Activated naive CD4-positive, alpha-beta T cell treated with Interleukin-2 at 50 U/mL for 16 hours (primary cell): ENCODE results near the gene COL1A1.

Experiments
- DNase-seq: peaks from one replicate; pipeline ENCODE4 v3.0.0-alpha.2; 2020

The COL1A1 gene

GRCh38 chr17:50170662-50171370 lies 30.6 kb downstream of the COL1A1 start:
- no peak for DNase-seq

GRCh38 chr17:50169881-50170459 lies 31.5 kb downstream of the COL1A1 start:
- no peak for DNase-seq

GRCh38 chr17:50169121-50169764 lies 32.2 kb downstream of the COL1A1 start:
- DNase-seq, result peak; percentile 53

GRCh38 chr17:50168319-50168718 lies 33.1 kb downstream of the COL1A1 start:
- no peak for DNase-seq

GRCh38 chr17:50167371-50167770 lies 34.1 kb downstream of the COL1A1 start:
- no peak for DNase-seq

- no peak for DNase-seq
These were observed 34.8 kb downstream of the COL1A1 start for GRCh38 chr17:50166518-50167181.

GRCh38 chr17:50165867-50166517 lies 35.4 kb downstream of the COL1A1 start, which contains the start of gene SGCA:
TSS of gene SGCA (plus strand) at chr17:50166005. CDS start at chr17:50166041, 36 bp downstream.
- no peak for DNase-seq

- no peak for DNase-seq
These were observed 36.0 kb downstream of the COL1A1 start for GRCh38 chr17:50165466-50165865.

- DNase-seq, result no peak
These were observed 36.4 kb downstream of the COL1A1 start for GRCh38 chr17:50165066-50165465.

- no peak for DNase-seq
These were observed 36.8 kb downstream of the COL1A1 start for GRCh38 chr17:50164697-50164988.

GRCh38 chr17:50163843-50164696 lies 37.4 kb downstream of the COL1A1 start:
- DNase-seq, result no peak

GRCh38 chr17:50162466-50163254 lies 38.8 kb downstream of the COL1A1 start:
- DNase-seq, result no peak

GRCh38 chr17:50161911-50162288 lies 39.5 kb downstream of the COL1A1 start:
- no peak for DNase-seq

GRCh38 chr17:50161023-50161910 lies 40.2 kb downstream of the COL1A1 start:
- DNase-seq, result peak; percentile 96

- DNase-seq, result no peak
These were observed 43.5 kb downstream of the COL1A1 start for GRCh38 chr17:50157891-50158290.

- DNase-seq, result no peak
These were observed 46.2 kb downstream of the COL1A1 start for GRCh38 chr17:50155115-50155819.

GRCh38 chr17:50154604-50155003 lies 46.8 kb downstream of the COL1A1 start:
- DNase-seq, result no peak

- DNase-seq, result no peak
These were observed 47.5 kb downstream of the COL1A1 start for GRCh38 chr17:50153650-50154575.

- DNase-seq, result no peak
These were observed 48.7 kb downstream of the COL1A1 start for GRCh38 chr17:50152736-50153135.
